SK-N-SH (cell line): ENCODE data around the gene TKT.

Experiments
- EP300 ChIP-seq, 2 experiments: IDR thresholded peaks; 2 replicates each; pipeline versions ENCODE4 v1.4.0 to v1.6.1; 2012; ENCODE audit warnings: borderline replicate concordance in 1 of 2, low read depth in 1 of 2, low read length in 1 of 2
- EZH2phosphoT487 ChIP-seq: fragments of 200-600 bp; sonication (generic); IDR thresholded peaks from 2 replicates; pipeline ENCODE4 v1.6.1; 2017; ENCODE audit warnings: low read depth, mixed run types, mild to moderate bottlenecking, antibody characterized with exemption, moderate library complexity, borderline replicate concordance
- GABPA ChIP-seq: IDR thresholded peaks from 2 replicates; pipeline ENCODE4 v1.4.0; 2012; ENCODE audit warnings: low read depth, mild to moderate bottlenecking
- MXI1 ChIP-seq: IDR thresholded peaks from 2 replicates; pipeline ENCODE4 v1.6.1; 2012; ENCODE audit warnings: mild to moderate bottlenecking, low read depth, low read length, improper control_type of control experiment
- RAD21 ChIP-seq: IDR thresholded peaks from 2 replicates; pipeline ENCODE4 v1.6.1; 2012; ENCODE audit warnings: mild to moderate bottlenecking, low read length
- TF ChIP-seq, protein P1 (sequence below): fragments of 200-600 bp; sonication (generic); IDR thresholded peaks from 2 replicates; pipeline ENCODE4 v1.6.1; 2017; ENCODE audit warnings: antibody characterized with exemption, mild to moderate bottlenecking, moderate library complexity
- TF ChIP-seq, protein P2 (sequence below): IDR thresholded peaks from 2 replicates; pipeline ENCODE4 v1.6.1; 2012; ENCODE audit warnings: mild to moderate bottlenecking, low read depth, low read length, moderate library complexity

DNA sequence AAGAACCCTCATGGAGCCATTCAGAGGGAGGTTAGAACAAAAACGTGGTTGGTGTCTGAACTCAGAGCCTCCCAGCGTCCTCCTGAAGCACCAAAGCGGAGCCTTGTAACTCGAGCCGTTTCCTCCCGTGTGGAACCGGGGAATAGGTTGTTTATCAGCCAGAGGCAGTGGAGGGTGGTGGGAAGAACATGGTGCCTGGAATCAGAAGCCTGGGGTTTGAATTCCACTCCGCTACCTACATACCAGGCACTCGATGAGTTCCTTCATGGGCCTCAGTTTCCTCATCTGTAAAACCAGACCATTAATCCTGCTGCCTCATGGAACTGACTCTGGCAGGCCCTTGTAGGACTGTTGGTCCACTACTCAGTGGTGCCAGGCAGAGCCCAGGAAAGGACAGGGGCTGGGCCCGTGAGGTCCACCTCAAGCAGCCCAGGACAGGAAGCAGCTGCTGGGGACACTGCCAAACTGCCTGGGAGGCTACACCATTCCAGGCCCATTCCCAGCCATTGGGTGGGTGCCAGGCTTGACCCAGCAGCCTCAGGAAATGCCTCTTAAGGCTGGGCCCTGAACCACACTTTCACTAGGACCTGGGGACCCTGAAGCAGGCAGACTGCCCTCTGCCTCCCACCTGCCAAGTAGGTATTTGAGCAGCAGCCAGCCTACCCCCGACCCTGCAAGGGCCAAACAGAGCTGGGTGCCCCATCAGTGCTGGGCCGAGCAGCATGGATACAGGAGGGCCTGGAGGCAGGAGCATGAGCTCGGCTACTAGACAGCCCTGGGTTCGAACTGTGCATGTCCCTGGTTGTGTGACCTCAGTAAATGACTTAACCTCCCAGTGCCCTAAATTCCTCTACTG is 61.4 kb downstream of the TKT start:
- TF ChIP-seq RAD21 (no peak), EZH2phosphoT487 (no peak), EP300 (IDR thresholded peaks at IDR 0.05; ENCODE audit: borderline replicate concordance in 1 of 2, low read depth in 1 of 2, low read length in 1 of 2) (no peak), GABPA (no peak), MXI1 (no peak)
- TF ChIP-seq, protein P1, sequence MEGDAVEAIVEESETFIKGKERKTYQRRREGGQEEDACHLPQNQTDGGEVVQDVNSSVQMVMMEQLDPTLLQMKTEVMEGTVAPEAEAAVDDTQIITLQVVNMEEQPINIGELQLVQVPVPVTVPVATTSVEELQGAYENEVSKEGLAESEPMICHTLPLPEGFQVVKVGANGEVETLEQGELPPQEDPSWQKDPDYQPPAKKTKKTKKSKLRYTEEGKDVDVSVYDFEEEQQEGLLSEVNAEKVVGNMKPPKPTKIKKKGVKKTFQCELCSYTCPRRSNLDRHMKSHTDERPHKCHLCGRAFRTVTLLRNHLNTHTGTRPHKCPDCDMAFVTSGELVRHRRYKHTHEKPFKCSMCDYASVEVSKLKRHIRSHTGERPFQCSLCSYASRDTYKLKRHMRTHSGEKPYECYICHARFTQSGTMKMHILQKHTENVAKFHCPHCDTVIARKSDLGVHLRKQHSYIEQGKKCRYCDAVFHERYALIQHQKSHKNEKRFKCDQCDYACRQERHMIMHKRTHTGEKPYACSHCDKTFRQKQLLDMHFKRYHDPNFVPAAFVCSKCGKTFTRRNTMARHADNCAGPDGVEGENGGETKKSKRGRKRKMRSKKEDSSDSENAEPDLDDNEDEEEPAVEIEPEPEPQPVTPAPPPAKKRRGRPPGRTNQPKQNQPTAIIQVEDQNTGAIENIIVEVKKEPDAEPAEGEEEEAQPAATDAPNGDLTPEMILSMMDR = no peak
- TF ChIP-seq, protein P2, sequence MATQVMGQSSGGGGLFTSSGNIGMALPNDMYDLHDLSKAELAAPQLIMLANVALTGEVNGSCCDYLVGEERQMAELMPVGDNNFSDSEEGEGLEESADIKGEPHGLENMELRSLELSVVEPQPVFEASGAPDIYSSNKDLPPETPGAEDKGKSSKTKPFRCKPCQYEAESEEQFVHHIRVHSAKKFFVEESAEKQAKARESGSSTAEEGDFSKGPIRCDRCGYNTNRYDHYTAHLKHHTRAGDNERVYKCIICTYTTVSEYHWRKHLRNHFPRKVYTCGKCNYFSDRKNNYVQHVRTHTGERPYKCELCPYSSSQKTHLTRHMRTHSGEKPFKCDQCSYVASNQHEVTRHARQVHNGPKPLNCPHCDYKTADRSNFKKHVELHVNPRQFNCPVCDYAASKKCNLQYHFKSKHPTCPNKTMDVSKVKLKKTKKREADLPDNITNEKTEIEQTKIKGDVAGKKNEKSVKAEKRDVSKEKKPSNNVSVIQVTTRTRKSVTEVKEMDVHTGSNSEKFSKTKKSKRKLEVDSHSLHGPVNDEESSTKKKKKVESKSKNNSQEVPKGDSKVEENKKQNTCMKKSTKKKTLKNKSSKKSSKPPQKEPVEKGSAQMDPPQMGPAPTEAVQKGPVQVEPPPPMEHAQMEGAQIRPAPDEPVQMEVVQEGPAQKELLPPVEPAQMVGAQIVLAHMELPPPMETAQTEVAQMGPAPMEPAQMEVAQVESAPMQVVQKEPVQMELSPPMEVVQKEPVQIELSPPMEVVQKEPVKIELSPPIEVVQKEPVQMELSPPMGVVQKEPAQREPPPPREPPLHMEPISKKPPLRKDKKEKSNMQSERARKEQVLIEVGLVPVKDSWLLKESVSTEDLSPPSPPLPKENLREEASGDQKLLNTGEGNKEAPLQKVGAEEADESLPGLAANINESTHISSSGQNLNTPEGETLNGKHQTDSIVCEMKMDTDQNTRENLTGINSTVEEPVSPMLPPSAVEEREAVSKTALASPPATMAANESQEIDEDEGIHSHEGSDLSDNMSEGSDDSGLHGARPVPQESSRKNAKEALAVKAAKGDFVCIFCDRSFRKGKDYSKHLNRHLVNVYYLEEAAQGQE = no peak
